ENCODE measurements around the gene TBC1D1. TPM values are rescaled to one million over a fixed set of nuclear protein-coding genes. Genes with fewer than 3 reads are reported as not detected.

The TBC1D1 gene
- total RNA-seq, 1 donor from 2014 or later: 54.5 TPM

DNA sequence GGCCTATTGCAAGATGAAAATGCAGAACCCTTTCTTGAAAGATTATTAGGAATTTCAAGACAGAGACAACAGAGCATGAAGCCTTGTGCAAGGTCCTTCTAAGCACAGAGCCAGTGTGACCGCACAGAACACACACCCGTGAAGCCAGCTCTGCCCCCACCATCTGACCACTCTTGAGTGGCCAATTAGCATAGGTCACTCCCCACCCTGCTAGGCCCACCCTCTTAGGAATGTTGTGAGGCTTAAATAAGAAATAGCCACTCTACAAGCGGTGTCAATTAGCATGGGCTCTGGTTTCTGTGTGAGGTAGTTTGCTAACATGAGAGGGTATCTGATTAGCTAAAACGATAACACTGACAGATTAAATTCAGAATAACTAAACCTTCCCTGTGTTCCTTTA lies 222.2 kb downstream of the TBC1D1 start:
- Mint-ChIP-seq H3K36me3 (ENCODE audit: low read depth, unreplicated experiment) (peaks cover 20% of the 10 kb centered on the region), H3K4me3 (ENCODE audit: unreplicated experiment) (no peak overlapping the region), H3K27me3 (ENCODE audit: low read depth, unreplicated experiment) (no peaks in the 10 kb centered on the region), H3K27ac (ENCODE audit: unreplicated experiment) (no peak overlapping the region), H3K4me1 (ENCODE audit: low read depth, unreplicated experiment) (peaks cover 21% of the 10 kb centered on the region), H3K9me3 (ENCODE audit: unreplicated experiment) (no peaks in the 10 kb centered on the region)
- H4K20me1 ChIP-seq (ENCODE audit: insufficient read depth, low read length): no peaks in the 10 kb centered on the region
- H3K36me3 ChIP-seq (ENCODE audit: insufficient read depth, low read length): peaks cover 1% of the 10 kb centered on the region
- no peak overlapping the region for H3K9ac ChIP-seq (ENCODE audit: low read length)
- DNase-seq (ENCODE audit: low read depth) (no peak), FAIRE-seq (no peak)
- H2AFZ ChIP-seq (ENCODE audit: low read depth, low read length): no peak overlapping the region
- H3K27ac ChIP-seq (ENCODE audit: low read depth, low read length): no peak overlapping the region
- no peaks in the 10 kb centered on the region for H3K9me3 ChIP-seq (ENCODE audit: insufficient read depth, low read depth, low read length)
- H3K4me3 ChIP-seq (ENCODE audit: insufficient read depth, low read depth, low read length): no peak overlapping the region
- H3K27me3 ChIP-seq (ENCODE audit: insufficient read depth, low read length): no peaks in the 10 kb centered on the region
- H3K4me2 ChIP-seq (ENCODE audit: low read length): no peak overlapping the region
- H3K79me2 ChIP-seq (ENCODE audit: insufficient read depth, low read length): no peaks in the 10 kb centered on the region
- TF ChIP-seq, protein P1, sequence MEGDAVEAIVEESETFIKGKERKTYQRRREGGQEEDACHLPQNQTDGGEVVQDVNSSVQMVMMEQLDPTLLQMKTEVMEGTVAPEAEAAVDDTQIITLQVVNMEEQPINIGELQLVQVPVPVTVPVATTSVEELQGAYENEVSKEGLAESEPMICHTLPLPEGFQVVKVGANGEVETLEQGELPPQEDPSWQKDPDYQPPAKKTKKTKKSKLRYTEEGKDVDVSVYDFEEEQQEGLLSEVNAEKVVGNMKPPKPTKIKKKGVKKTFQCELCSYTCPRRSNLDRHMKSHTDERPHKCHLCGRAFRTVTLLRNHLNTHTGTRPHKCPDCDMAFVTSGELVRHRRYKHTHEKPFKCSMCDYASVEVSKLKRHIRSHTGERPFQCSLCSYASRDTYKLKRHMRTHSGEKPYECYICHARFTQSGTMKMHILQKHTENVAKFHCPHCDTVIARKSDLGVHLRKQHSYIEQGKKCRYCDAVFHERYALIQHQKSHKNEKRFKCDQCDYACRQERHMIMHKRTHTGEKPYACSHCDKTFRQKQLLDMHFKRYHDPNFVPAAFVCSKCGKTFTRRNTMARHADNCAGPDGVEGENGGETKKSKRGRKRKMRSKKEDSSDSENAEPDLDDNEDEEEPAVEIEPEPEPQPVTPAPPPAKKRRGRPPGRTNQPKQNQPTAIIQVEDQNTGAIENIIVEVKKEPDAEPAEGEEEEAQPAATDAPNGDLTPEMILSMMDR (IDR thresholded peaks at IDR 0.05; ENCODE audit: insufficient read depth, low read depth, low read length): no peak
- no peak for TF ChIP-seq EZH2 (IDR thresholded peaks at IDR 0.05; ENCODE audit: insufficient read depth, low read length)
- no peaks in the 10 kb centered on the region for H3K4me1 ChIP-seq (ENCODE audit: insufficient read depth, low read length)

DNA sequence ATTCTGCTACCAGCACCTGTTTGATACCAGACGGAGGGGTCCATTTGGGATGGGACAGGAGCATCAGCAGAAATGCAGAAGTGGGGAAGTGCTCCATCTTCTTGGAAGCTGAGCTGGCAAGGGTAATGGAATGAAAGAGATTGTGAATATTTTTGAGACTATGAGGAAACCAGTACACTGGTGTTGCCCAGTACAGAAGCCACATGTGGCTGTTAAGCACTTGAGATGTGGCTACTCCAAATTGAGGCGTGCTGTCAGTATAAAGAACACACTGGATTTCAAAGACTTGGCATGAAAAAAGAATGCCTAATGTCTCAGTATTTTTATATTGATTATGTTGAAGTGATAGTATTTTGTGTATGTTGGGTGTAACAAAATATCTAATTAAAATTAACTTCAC lies 222.7 kb downstream of the TBC1D1 start:
- H3K27ac Mint-ChIP-seq (ENCODE audit: unreplicated experiment): no peak overlapping the region
- H2AFZ ChIP-seq (ENCODE audit: low read depth, low read length): no peak overlapping the region
- H4K20me1 ChIP-seq (ENCODE audit: insufficient read depth, low read length): no peaks in the 10 kb centered on the region
- no peaks in the 10 kb centered on the region for H3K4me1 ChIP-seq (ENCODE audit: insufficient read depth, low read length)
- TF ChIP-seq, protein P1 (IDR thresholded peaks at IDR 0.05; ENCODE audit: insufficient read depth, low read depth, low read length): no peak
- no peak for TF ChIP-seq EZH2 (IDR thresholded peaks at IDR 0.05; ENCODE audit: insufficient read depth, low read length)
- FAIRE-seq: no peak
- no peak for DNase-seq (ENCODE audit: low read depth)
- H3K27ac ChIP-seq (ENCODE audit: low read depth, low read length): no peak overlapping the region
- no peaks in the 10 kb centered on the region for H3K9me3 ChIP-seq (ENCODE audit: insufficient read depth, low read depth, low read length)
- H3K36me3 ChIP-seq (ENCODE audit: insufficient read depth, low read length): peaks cover 5% of the 10 kb centered on the region
- H3K9ac ChIP-seq (ENCODE audit: low read length): no peak overlapping the region
- H3K27me3 ChIP-seq (ENCODE audit: insufficient read depth, low read length): no peaks in the 10 kb centered on the region
- no peaks in the 10 kb centered on the region for H3K79me2 ChIP-seq (ENCODE audit: insufficient read depth, low read length)
- no peak overlapping the region for H3K4me2 ChIP-seq (ENCODE audit: low read length)
- peaks cover 19% of the 10 kb centered on the region for H3K36me3 Mint-ChIP-seq (ENCODE audit: low read depth, unreplicated experiment)
- peaks cover 22% of the 10 kb centered on the region for H3K4me1 Mint-ChIP-seq (ENCODE audit: low read depth, unreplicated experiment)
- no peak overlapping the region for H3K4me3 ChIP-seq (ENCODE audit: insufficient read depth, low read depth, low read length)
- no peaks in the 10 kb centered on the region for H3K27me3 Mint-ChIP-seq (ENCODE audit: low read depth, unreplicated experiment)
- H3K9me3 Mint-ChIP-seq (ENCODE audit: unreplicated experiment): peaks cover 1% of the 10 kb centered on the region
- no peak overlapping the region for H3K4me3 Mint-ChIP-seq (ENCODE audit: unreplicated experiment)

DNA sequence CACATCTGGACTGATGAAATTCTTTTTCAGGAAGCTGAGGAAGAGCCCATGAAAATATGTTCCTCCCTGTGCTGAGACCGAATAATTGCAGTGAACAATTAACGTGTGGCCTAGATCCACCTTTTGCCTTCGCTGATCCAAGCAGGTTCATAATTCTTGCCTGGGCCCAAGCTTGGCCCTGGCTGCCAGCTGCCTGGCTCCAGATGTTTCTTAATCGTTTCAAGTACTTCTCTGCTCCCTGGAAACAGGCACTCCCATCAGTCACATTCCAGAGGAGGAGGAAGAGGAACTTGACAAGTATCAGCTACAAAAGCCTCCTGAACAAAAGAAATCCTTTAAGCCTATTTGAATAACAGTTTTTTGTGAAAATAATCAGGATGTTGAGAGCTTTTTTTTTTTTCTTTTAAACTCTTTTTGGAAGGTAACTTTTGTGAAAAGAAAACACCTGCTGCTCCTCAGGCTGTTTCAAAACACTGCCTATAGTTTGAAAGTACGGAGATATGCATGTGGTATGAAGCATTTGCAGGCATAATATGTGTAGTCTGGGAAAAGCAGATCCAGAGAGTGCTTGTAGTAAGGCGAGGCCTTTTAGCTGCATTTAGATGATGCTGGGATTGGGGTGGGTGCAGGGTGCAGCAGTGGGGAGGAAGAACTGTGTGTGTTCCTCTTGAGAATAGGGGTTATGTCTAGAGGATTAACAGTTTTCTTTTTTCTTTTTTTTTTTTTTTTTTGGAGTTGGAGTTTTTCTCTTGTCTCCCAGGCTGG lies 223.7 kb downstream of the TBC1D1 start:
- no peak for FAIRE-seq
- Histone ChIP-seq H3K27me3 (ENCODE audit: insufficient read depth, low read length) (no peaks in the 10 kb centered on the region), H3K9me3 (ENCODE audit: insufficient read depth, low read depth, low read length) (no peaks in the 10 kb centered on the region), H4K20me1 (ENCODE audit: insufficient read depth, low read length) (no peaks in the 10 kb centered on the region), H2AFZ (ENCODE audit: low read depth, low read length) (no peak overlapping the region), H3K9ac (ENCODE audit: low read length) (no peak overlapping the region), H3K27ac (ENCODE audit: low read depth, low read length) (no peak overlapping the region), H3K4me1 (ENCODE audit: insufficient read depth, low read length) (peaks cover 5% of the 10 kb centered on the region), H3K79me2 (ENCODE audit: insufficient read depth, low read length) (no peaks in the 10 kb centered on the region), H3K4me2 (ENCODE audit: low read length) (no peak overlapping the region), H3K36me3 (ENCODE audit: insufficient read depth, low read length) (peaks cover 5% of the 10 kb centered on the region), H3K4me3 (ENCODE audit: insufficient read depth, low read depth, low read length) (no peak overlapping the region)
- Mint-ChIP-seq H3K27me3 (ENCODE audit: low read depth, unreplicated experiment) (no peaks in the 10 kb centered on the region), H3K9me3 (ENCODE audit: unreplicated experiment) (peaks cover 4% of the 10 kb centered on the region), H3K36me3 (ENCODE audit: low read depth, unreplicated experiment) (peaks cover 16% of the 10 kb centered on the region), H3K27ac (ENCODE audit: unreplicated experiment) (no peak overlapping the region), H3K4me3 (ENCODE audit: unreplicated experiment) (no peak overlapping the region), H3K4me1 (ENCODE audit: low read depth, unreplicated experiment) (peaks cover 28% of the 10 kb centered on the region)
- DNase-seq (ENCODE audit: low read depth): no peak
- TF ChIP-seq, protein P1 (IDR thresholded peaks at IDR 0.05; ENCODE audit: insufficient read depth, low read depth, low read length): no peak
- no peak for TF ChIP-seq EZH2 (IDR thresholded peaks at IDR 0.05; ENCODE audit: insufficient read depth, low read length)

Measured in astrocyte (in vitro differentiated cells and primary cell).